Motor neuron (in vitro differentiated cells): ENCODE results near the gene EFCAB10. TPM values are rescaled to one million over a fixed set of nuclear protein-coding genes. Genes with fewer than 3 reads are reported as not detected.
"Not testable (repeated sequence)": the region's sequence is repeated elsewhere in the genome, so short reads cannot be mapped to it uniquely, and the experiment has no call there.

ENCODE experiments used
- ATAC-seq, 8 experiments: fragments of 200-7000 bp; cut with Tn5 transposase; replicated peaks in 6 of 8; 2 replicates each; pipeline ENCODE4 v1.8.0; 2021; ENCODE audit warnings: mild to moderate bottlenecking in 8 of 8, moderate library complexity in 8 of 8
- H3K27ac ChIP-seq, 2 donors: fragments of 250-450 bp; sonication (Bioruptor Pico); 2 replicates each; pipeline ENCODE4 v1.9.0; 2021; ENCODE audit warnings: antibody characterized with exemption in 2 of 2, mild to moderate bottlenecking in 2 of 2, moderate library complexity in 1 of 2
- H3K4me1 ChIP-seq, 2 donors: fragments of 250-450 bp; sonication (Bioruptor Pico); replicated peaks in 1 of 2; 2 replicates each; pipeline ENCODE4 v1.6.1; 2021; ENCODE audit warnings: antibody characterized with exemption in 2 of 2, mild to moderate bottlenecking in 2 of 2, moderate library complexity in 1 of 2
- H3K4me3 ChIP-seq, 5 donors: fragments of 250-450 bp; sonication (Bioruptor Pico); 2 replicates each; pipeline ENCODE4 v1.9.0; 2021; ENCODE audit warnings: antibody characterized with exemption in 5 of 5, mild to moderate bottlenecking in 5 of 5, moderate library complexity in 4 of 5
- WGBS, 10 experiments: fragments of 450-650 bp; shearing (Covaris generic); methylation state at CpG; one replicate each; pipeline ENCODE4 v1.0.0; 2022; 5-methylcytosine and 5-hydroxymethylcytosine counted together
- in situ Hi-C, 9 experiments: fragments of 400-800 bp; cut with MboI; loops; one replicate each; pipeline ENCODE4 v1.15.0; 2021; ENCODE audit warnings: low sequenced_read_pairs in 9 of 9, low pct_unique_long_range_greater_than_20kb in 2 of 9; ENCODE audit not compliant: unreplicated experiment in 9 of 9
- total RNA-seq, 8 experiments: library from RNA; unstranded; fragments of 300-600 nt; gene quantifications; 2 replicates each; pipeline versions ENCODE4 v1.2.3 to v1.2.4, GENCODE V29; 2022

Gene EFCAB10
- total RNA-seq, 8 experiments from 2014 or later, result 0.71 to 27.2 (median 1.4) TPM

DNA sequence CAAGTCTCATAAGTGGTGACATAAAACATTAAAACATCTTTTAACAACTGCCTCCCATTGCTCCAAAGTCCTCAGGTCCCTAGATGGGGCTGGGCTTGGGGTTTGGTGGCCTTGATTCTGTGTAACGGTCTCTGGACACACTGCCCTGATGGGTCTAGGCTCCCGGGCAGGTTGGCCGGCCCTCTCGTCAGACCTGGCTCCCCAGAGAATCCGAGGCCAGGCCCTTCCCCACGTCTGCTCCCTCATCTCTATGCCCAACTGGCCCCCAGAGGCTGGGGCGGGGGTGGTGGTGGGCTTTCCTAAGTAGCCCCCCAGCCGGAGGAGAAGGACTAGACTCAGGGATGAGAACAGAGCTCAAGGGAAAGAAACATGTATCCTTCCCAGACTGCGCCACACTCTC is 31.5 kb upstream of the EFCAB10 start:
- Histone ChIP-seq H3K27ac (no peak overlapping the region), H3K4me1 (no peaks in the 10 kb centered on the region), H3K4me3 (no peak overlapping the region)
- 61 to 100% (median 95%) methylated on average over 1 to 2 of the region's 9 CpGs; no CpG with 5 or more reads in 6 of the 10 experiments for WGBS, 10 experiments
- in situ Hi-C loops, result no loop called here
- no peak for ATAC-seq

GRCh38 chr7:105611856-105612775 is 30.8 kb upstream of the EFCAB10 start:
- H3K4me3 ChIP-seq, result no peak overlapping the region
- no peak for ATAC-seq
- 58 to 100% (median 84%) methylated on average over 2 to 11 of the region's 16 CpGs; no CpG with 5 or more reads in 1 of the 10 experiments for WGBS, 10 experiments
- in situ Hi-C loops, result no loop called here
- H3K27ac ChIP-seq, result no peak overlapping the region
- H3K4me1 ChIP-seq, result peaks cover 0 to under 1% of the 10 kb centered on the region in 2 donors

DNA sequence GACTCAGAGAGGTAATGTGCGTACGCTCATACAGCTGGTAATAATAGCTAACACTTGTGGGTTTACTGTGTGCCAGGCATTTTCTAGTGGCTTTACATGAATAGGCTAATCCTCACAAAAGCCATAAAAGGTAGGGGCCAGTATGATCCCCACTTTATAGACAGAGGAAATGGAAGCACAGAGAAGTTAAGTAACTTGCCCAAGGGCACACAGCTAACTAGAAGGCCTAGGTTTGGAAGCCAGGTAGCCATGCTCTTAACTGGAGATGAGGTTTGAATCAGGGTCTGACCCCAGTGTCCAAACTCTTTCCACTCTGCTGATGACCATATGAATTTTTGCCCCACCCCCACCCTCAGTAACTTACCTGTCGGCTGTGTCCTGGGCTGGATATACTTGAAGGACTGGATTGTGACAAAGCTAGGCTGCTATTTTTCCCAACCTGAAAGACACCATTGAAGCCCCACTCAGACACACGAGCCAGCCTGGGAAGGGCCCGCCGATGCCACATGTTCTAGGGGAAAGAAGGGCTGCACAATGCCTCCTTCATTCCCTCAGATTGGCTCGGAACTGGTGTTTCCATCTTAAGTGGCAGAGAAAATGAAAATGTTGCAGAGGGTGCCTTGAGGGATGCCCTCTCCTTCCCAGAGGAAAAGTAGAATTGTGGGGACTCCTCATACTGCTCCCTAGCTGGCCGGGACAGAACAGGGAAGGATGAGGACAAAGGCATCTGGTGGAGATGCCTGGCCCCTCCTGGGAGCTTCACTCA is 29.1 kb upstream of the EFCAB10 start:
- 87 to 100% (median 95%) methylated on average over 1 to 6 of the region's 8 CpGs; no CpG with 5 or more reads in 4 of the 10 experiments for WGBS, 10 experiments
- no peak for ATAC-seq
- Histone ChIP-seq H3K4me1 (peaks cover 9 to 12% of the 10 kb centered on the region in 2 donors), H3K4me3 (no peak overlapping the region), H3K27ac (no peak overlapping the region)
- in situ Hi-C loops, result no loop called here

GRCh38 chr7:105602325-105603305 is 21.3 kb upstream of the EFCAB10 start:
- no peak overlapping the region for H3K4me3 ChIP-seq
- peak in 1 of 8 experiments; percentile 27 for ATAC-seq
- H3K4me1 ChIP-seq, result peaks cover 9 to 12% of the 10 kb centered on the region in 2 donors
- H3K27ac ChIP-seq, result no peak overlapping the region
- 40 to 100% (median 90%) methylated on average over 4 to 15 of the region's 19 CpGs for WGBS, 10 experiments
- in situ Hi-C loops, result no loop called here

GRCh38 chr7:105600720-105601550 is 19.6 kb upstream of the EFCAB10 start:
- peaks cover 0 to under 1% of the 10 kb centered on the region in 2 donors for H3K4me1 ChIP-seq
- H3K4me3 ChIP-seq, result no peak overlapping the region
- H3K27ac ChIP-seq, result no peak overlapping the region
- ATAC-seq, result no peak
- in situ Hi-C loops, result no loop called here
- 40 to 100% (median 81%) methylated on average over 1 to 6 of the region's 14 CpGs for WGBS, 10 experiments

GRCh38 chr7:105599551-105599950 is 18.3 kb upstream of the EFCAB10 start:
- no peak overlapping the region for H3K27ac ChIP-seq
- no peak overlapping the region for H3K4me3 ChIP-seq
- no peak for ATAC-seq
- WGBS, 10 experiments, result 29 to 68% (median 40%) methylated on average over 1 to 3 of the region's 3 CpGs; no CpG with 5 or more reads in 5 of the 10 experiments
- H3K4me1 ChIP-seq, result no peaks in the 10 kb centered on the region
- in situ Hi-C loops, result no loop called here

DNA sequence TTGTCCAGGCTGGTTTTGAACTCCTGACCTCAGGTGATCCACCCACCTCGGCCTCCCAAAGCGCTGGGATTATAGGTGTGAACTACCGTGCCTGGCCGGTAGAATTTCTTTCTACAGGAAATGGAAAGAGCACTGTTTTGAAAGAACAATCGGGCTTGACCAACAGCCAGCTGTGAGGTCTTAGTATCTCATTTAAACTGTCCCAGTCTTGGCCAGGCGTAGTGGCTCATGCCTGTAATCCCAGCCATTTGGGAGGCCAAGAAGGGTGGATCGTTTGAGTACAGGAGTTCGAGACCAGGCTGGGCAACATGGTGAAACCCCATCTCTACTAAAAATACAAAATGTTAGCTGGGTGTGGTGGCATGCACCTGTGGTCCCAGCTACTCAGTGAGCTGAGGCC is 17.8 kb upstream of the EFCAB10 start:
- H3K4me1 ChIP-seq, ATAC-seq, H3K4me3 ChIP-seq, in situ Hi-C loops, H3K27ac ChIP-seq: not testable (repeated sequence)
- WGBS, 10 experiments, result 50 to 100% (median 82%) methylated on average over 1 to 8 of the region's 8 CpGs; no CpG with 5 or more reads in 4 of the 10 experiments

GRCh38 chr7:105596866-105597265 is 15.6 kb upstream of the EFCAB10 start:
- peak in 2 of 8 experiments; percentile 53 to 79 for ATAC-seq
- in situ Hi-C loops, result no loop called here
- Histone ChIP-seq H3K4me3 (no peak overlapping the region), H3K4me1 (no peaks in the 10 kb centered on the region), H3K27ac (no peak overlapping the region)
- WGBS, 10 experiments, result 14 to 71% (median 60%) methylated on average over 1 to 4 of the region's 4 CpGs; no CpG with 5 or more reads in 3 of the 10 experiments

GRCh38 chr7:105594034-105594433 is 12.7 kb upstream of the EFCAB10 start:
- no peak for ATAC-seq
- in situ Hi-C loops, result no loop called here
- Histone ChIP-seq H3K4me3 (no peak overlapping the region), H3K27ac (no peak overlapping the region), H3K4me1 (no peaks in the 10 kb centered on the region)
- 17 to 100% (median 73%) methylated on average over 1 to 3 of the region's 3 CpGs; no CpG with 5 or more reads in 6 of the 10 experiments for WGBS, 10 experiments

GRCh38 chr7:105591522-105591921 is 10.2 kb upstream of the EFCAB10 start:
- in situ Hi-C loops, result no loop called here
- 0 to 100% (median 71%) methylated on average over 1 to 2 of the region's 2 CpGs; no CpG with 5 or more reads in 4 of the 10 experiments for WGBS, 10 experiments
- Histone ChIP-seq H3K4me1 (peaks cover 0 to 10% of the 10 kb centered on the region in 2 donors), H3K4me3 (no peak overlapping the region), H3K27ac (no peak overlapping the region)
- ATAC-seq, result no peak

GRCh38 chr7:105590793-105591192 is 9.5 kb upstream of the EFCAB10 start:
- H3K4me3 ChIP-seq, result no peak overlapping the region
- H3K4me1 ChIP-seq, result peaks cover 0 to 10% of the 10 kb centered on the region in 2 donors
- 40 to 100% (median 80%) methylated on average over 1 to 3 of the region's 5 CpGs; no CpG with 5 or more reads in 2 of the 10 experiments for WGBS, 10 experiments
- ATAC-seq, result no peak
- in situ Hi-C loops, result no loop called here
- H3K27ac ChIP-seq, result no peak overlapping the region
